Ectodermal cell (in vitro differentiated cells): ENCODE measurements around the gene TEAD3.
"Not testable (repeated sequence)": the region's sequence is repeated elsewhere in the genome, so short reads cannot be mapped to it uniquely, and the experiment has no call there.

Experiments
- H3K27ac ChIP-seq: 2 replicates; pipeline ENCODE4 v1.7.0; 2013; ENCODE audit warnings: mild to moderate bottlenecking, low read depth, low read length; ENCODE audit not compliant: insufficient read depth, poor library complexity, severe bottlenecking
- H3K27me3 ChIP-seq: 2 replicates; pipeline ENCODE4 v1.7.0; 2013; ENCODE audit warnings: mild to moderate bottlenecking, low read length; ENCODE audit not compliant: insufficient read depth, control insufficient read depth, poor library complexity, severe bottlenecking
- H3K36me3 ChIP-seq: one replicate; pipeline ENCODE4 v1.7.0; 2013; ENCODE audit warnings: low read length; ENCODE audit not compliant: control insufficient read depth, insufficient read depth
- H3K4me1 ChIP-seq: one replicate; pipeline ENCODE4 v1.7.0; 2013; ENCODE audit warnings: low read length; ENCODE audit not compliant: control insufficient read depth, insufficient read depth
- H3K4me3 ChIP-seq: 2 replicates; pipeline ENCODE4 v1.7.0; 2013; ENCODE audit warnings: low read depth, low read length, control low read depth; ENCODE audit not compliant: insufficient read depth
- H3K9me3 ChIP-seq: 2 replicates; pipeline ENCODE4 v1.7.0; 2013; ENCODE audit warnings: mild to moderate bottlenecking, low read length, moderate library complexity; ENCODE audit not compliant: control insufficient read depth
- WGBS, 2 experiments: methylation state at CpG; one replicate each; pipeline ENCODE4 v1.1.7; 2013; ENCODE audit warnings: missing lambda C conversion rate in 2 of 2; 5-methylcytosine and 5-hydroxymethylcytosine counted together

TEAD3 gene

GRCh38 chr6:35524380-35525020 lies 27.6 kb upstream of the TEAD3 start:
- no peak overlapping the region for H3K4me3 ChIP-seq
- no peaks in the 10 kb centered on the region for H3K36me3 ChIP-seq
- WGBS, 2 experiments, result 88 to 96% methylated on average over 2 to 3 of the region's 3 CpGs

GRCh38 chr6:35522660-35523658 lies 26.1 kb upstream of the TEAD3 start:
- Histone ChIP-seq H3K27ac (no peak overlapping the region), H3K27me3 (no peaks in the 10 kb centered on the region), H3K36me3 (no peaks in the 10 kb centered on the region), H3K4me3 (no peak overlapping the region), H3K4me1 (no peaks in the 10 kb centered on the region), H3K9me3 (no peaks in the 10 kb centered on the region)
- 47 to 49% methylated on average over 32 of the region's 32 CpGs for WGBS, 2 experiments

More at GRCh38 chr6:35524380-35525020, 27.6 kb upstream of the TEAD3 start:
- Histone ChIP-seq H3K27ac (no peak overlapping the region), H3K4me1 (no peaks in the 10 kb centered on the region), H3K9me3 (no peaks in the 10 kb centered on the region), H3K27me3 (no peaks in the 10 kb centered on the region)

GRCh38 chr6:35522151-35522550 lies 25.3 kb upstream of the TEAD3 start:
- Histone ChIP-seq H3K9me3 (no peaks in the 10 kb centered on the region), H3K27me3 (no peaks in the 10 kb centered on the region), H3K4me3 (no peak overlapping the region), H3K27ac (no peak overlapping the region), H3K36me3 (no peaks in the 10 kb centered on the region), H3K4me1 (no peaks in the 10 kb centered on the region)
- 86 to 87% methylated on average over 12 of the region's 12 CpGs for whole genome bisulfite sequencing, 2 experiments

GRCh38 chr6:35521235-35521634 lies 24.4 kb upstream of the TEAD3 start:
- Histone ChIP-seq H3K4me3 (no peak overlapping the region), H3K27ac (no peak overlapping the region), H3K27me3 (no peaks in the 10 kb centered on the region), H3K9me3 (no peaks in the 10 kb centered on the region), H3K36me3 (no peaks in the 10 kb centered on the region), H3K4me1 (no peaks in the 10 kb centered on the region)
- 86 to 91% methylated on average over 4 of the region's 4 CpGs for whole genome bisulfite sequencing, 2 experiments

GRCh38 chr6:35519313-35520015 lies 22.6 kb upstream of the TEAD3 start:
- no peak overlapping the region for H3K27ac ChIP-seq
- no peaks in the 10 kb centered on the region for H3K36me3 ChIP-seq
- H3K4me1 ChIP-seq, result no peaks in the 10 kb centered on the region
- 83 to 85% methylated on average over 9 of the region's 9 CpGs for WGBS, 2 experiments
- H3K4me3 ChIP-seq, result no peak overlapping the region
- no peaks in the 10 kb centered on the region for H3K9me3 ChIP-seq
- H3K27me3 ChIP-seq, result no peaks in the 10 kb centered on the region

GRCh38 chr6:35518566-35519312 lies 21.9 kb upstream of the TEAD3 start:
- H3K9me3 ChIP-seq, result no peaks in the 10 kb centered on the region
- no peaks in the 10 kb centered on the region for H3K27me3 ChIP-seq
- WGBS, 2 experiments, result 94 to 96% methylated on average over 6 of the region's 6 CpGs
- no peaks in the 10 kb centered on the region for H3K36me3 ChIP-seq
- H3K4me1 ChIP-seq, result no peaks in the 10 kb centered on the region
- H3K27ac ChIP-seq, result no peak overlapping the region
- H3K4me3 ChIP-seq, result no peak overlapping the region

- H3K27ac ChIP-seq, H3K27me3 ChIP-seq, H3K36me3 ChIP-seq, H3K4me1 ChIP-seq, H3K9me3 ChIP-seq, H3K4me3 ChIP-seq: not testable (repeated sequence)
- WGBS, 2 experiments, result 87 to 90% methylated on average over 7 of the region's 7 CpGs
Measured at GRCh38 chr6:35517978-35518377, 21.1 kb upstream of the TEAD3 start.

- Histone ChIP-seq H3K27me3 (no peaks in the 10 kb centered on the region), H3K27ac (no peak overlapping the region), H3K9me3 (no peaks in the 10 kb centered on the region), H3K36me3 (no peaks in the 10 kb centered on the region), H3K4me3 (no peak overlapping the region), H3K4me1 (peaks cover 5% of the 10 kb centered on the region)
- WGBS, 2 experiments, result 75 to 76% methylated on average over 6 of the region's 6 CpGs
Measured at GRCh38 chr6:35516712-35517111, 19.8 kb upstream of the TEAD3 start.

- H3K9me3 ChIP-seq, H3K36me3 ChIP-seq, H3K27me3 ChIP-seq, H3K27ac ChIP-seq, H3K4me3 ChIP-seq: not testable (repeated sequence)
- peaks cover 10% of the 10 kb centered on the region for H3K4me1 ChIP-seq
- WGBS, 2 experiments, result 86 to 89% methylated on average over 6 of the region's 6 CpGs
Measured at GRCh38 chr6:35515939-35516338, 19.1 kb upstream of the TEAD3 start.
